Gastroesophageal sphincter (tissue), 4 donors: ENCODE results near the gene OR6C1. TPM values are rescaled to one million over a fixed set of nuclear protein-coding genes. Genes with fewer than 3 reads are reported as not detected.
"Not testable (repeated sequence)": the region's sequence is repeated elsewhere in the genome, so short reads cannot be mapped to it uniquely, and the experiment has no call there.

Experiments used
- ATAC-seq: fragments of 150-250 bp; one replicate; pipeline ENCODE4 v1.9.1; 2016; ENCODE audit warnings: mild to moderate bottlenecking, moderate library complexity
- H3K27ac ChIP-seq, 4 donors: fragments of 200-600 bp; sonication (generic) in 3 of 4; 1 replicate in 3 of 4; 2 replicates in 1 of 4; pipeline ENCODE4 v1.5.1; 2016 to 2019
- H3K27me3 ChIP-seq: fragments of 200-600 bp; sonication (generic); one replicate; pipeline ENCODE4 v1.5.1; 2019
- H3K36me3 ChIP-seq, 2 donors: fragments of 200-600 bp; sonication (generic); one replicate each; pipeline ENCODE4 v1.5.1; 2019; ENCODE audit warnings: control low read depth in 1 of 2
- H3K4me1 ChIP-seq, 3 donors: fragments of 200-600 bp; sonication (generic); 1 replicate in 2 of 3; 2 replicates in 1 of 3; pipeline ENCODE4 v1.5.1; 2016 to 2019; ENCODE audit warnings: control low read depth in 2 of 3
- H3K4me3 ChIP-seq, 2 donors: fragments of 200-600 bp; sonication (generic); one replicate each; pipeline ENCODE4 v1.5.1; 2019; ENCODE audit warnings: mild to moderate bottlenecking in 1 of 2, moderate library complexity in 1 of 2
- H3K9me3 ChIP-seq, 3 donors: fragments of 200-600 bp; sonication (generic); one replicate each; pipeline ENCODE4 v1.5.1; 2017 to 2019; ENCODE audit warnings: control low read depth in 2 of 3
- EP300 ChIP-seq: sonication (generic); formaldehyde crosslinking; IDR thresholded peaks from one replicate; pipeline ENCODE4 v1.6.1; 2017; ENCODE audit warnings: antibody characterized with exemption, mild to moderate bottlenecking
- POLR2A ChIP-seq, 2 donors: fragments of 450-650 bp; IDR thresholded peaks; one replicate each; pipeline ENCODE4 v1.6.1; 2017; ENCODE audit warnings: antibody characterized with exemption in 2 of 2, mild to moderate bottlenecking in 2 of 2, moderate library complexity in 1 of 2
- POLR2AphosphoS5 ChIP-seq: sonication (generic); formaldehyde crosslinking; IDR thresholded peaks from one replicate; pipeline ENCODE4 v1.6.1; 2017; ENCODE audit warnings: antibody characterized with exemption
- WGBS, 2 donors: methylation state at CpG; one replicate each; pipeline ENCODE4 v1.1.5; 2018; ENCODE audit warnings: low coverage in 1 of 2; 5-methylcytosine and 5-hydroxymethylcytosine counted together
- total RNA-seq, 4 donors: library from RNA; depleted of rRNA; stranded (reverse); fragments of >200 nt; gene quantifications; one replicate each; pipeline ENCODE4 v1.1.0, GENCODE V29; 2016
- TF ChIP-seq, protein P1 (sequence below), 4 experiments: fragments of 200-600 bp in 2 of 4; fragments of 450-650 bp in 2 of 4; sonication (generic) in 1 of 4; IDR thresholded peaks; one replicate each; pipeline ENCODE4 v1.5.1; 2017 to 2019; ENCODE audit warnings: antibody characterized with exemption in 4 of 4, mild to moderate bottlenecking in 2 of 4, moderate library complexity in 2 of 4

Gene OR6C1
- not detected for total RNA-seq

DNA sequence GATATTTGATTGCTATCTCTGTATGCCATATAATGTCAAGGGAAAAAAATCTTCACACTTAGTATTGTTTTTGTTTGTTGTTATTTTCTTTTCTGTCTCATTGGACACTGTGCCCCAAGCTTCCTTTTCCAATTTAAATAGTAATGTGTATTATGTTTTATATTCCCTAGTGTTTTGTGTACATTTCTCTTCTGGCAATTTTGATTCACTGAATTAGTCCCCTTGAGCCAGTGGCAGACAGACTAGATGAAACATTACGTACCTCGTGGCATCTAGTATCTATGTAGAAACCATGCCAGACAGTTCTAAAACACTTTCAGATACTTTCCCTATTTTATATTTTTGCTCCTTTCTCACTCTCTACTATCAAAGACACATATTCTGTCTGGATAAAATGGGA is at the start of gene OR6C1:
Gene OR6C1 (plus strand): TSS at position 301 of the 400 bp plus-strand sequence. CDS start 6,257 bp downstream, outside the sequence.
- WGBS, 2 donors = 81 to 88% methylated on average over 2 of the region's 2 CpGs
- no peaks in the 10 kb centered on the region for H3K4me1 ChIP-seq
- H3K27ac ChIP-seq = no peak within 1 kb of the TSS
- H3K4me3 ChIP-seq = no peak within 1 kb of the TSS
- H3K27me3 ChIP-seq = no peaks in the 10 kb centered on the region
- TF ChIP-seq EP300 = no peak
- TF ChIP-seq POLR2A (IDR thresholded peaks at IDR 0.05) = no peak
- no peak for TF ChIP-seq POLR2AphosphoS5
- TF ChIP-seq, protein P1, sequence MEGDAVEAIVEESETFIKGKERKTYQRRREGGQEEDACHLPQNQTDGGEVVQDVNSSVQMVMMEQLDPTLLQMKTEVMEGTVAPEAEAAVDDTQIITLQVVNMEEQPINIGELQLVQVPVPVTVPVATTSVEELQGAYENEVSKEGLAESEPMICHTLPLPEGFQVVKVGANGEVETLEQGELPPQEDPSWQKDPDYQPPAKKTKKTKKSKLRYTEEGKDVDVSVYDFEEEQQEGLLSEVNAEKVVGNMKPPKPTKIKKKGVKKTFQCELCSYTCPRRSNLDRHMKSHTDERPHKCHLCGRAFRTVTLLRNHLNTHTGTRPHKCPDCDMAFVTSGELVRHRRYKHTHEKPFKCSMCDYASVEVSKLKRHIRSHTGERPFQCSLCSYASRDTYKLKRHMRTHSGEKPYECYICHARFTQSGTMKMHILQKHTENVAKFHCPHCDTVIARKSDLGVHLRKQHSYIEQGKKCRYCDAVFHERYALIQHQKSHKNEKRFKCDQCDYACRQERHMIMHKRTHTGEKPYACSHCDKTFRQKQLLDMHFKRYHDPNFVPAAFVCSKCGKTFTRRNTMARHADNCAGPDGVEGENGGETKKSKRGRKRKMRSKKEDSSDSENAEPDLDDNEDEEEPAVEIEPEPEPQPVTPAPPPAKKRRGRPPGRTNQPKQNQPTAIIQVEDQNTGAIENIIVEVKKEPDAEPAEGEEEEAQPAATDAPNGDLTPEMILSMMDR (IDR thresholded peaks at IDR 0.05) = no peak
- no peak for ATAC-seq
- H3K9me3 ChIP-seq = no peaks in the 10 kb centered on the region
- H3K36me3 ChIP-seq = no peaks in the 10 kb centered on the region

GRCh38 chr12:55280991-55281390 is 33.2 kb upstream of the OR6C1 start:
- H3K4me3 ChIP-seq = no peak overlapping the region
- WGBS, 2 donors = 49 to 60% methylated on average over 2 of the region's 2 CpGs
- TF ChIP-seq, protein P1 (IDR thresholded peaks at IDR 0.05) = no peak
- TF ChIP-seq POLR2A (IDR thresholded peaks at IDR 0.05) = no peak
- no peak for TF ChIP-seq EP300
- TF ChIP-seq POLR2AphosphoS5 = no peak
- no peaks in the 10 kb centered on the region for H3K9me3 ChIP-seq
- H3K27ac ChIP-seq = no peak overlapping the region
- no peaks in the 10 kb centered on the region for H3K36me3 ChIP-seq
- no peaks in the 10 kb centered on the region for H3K27me3 ChIP-seq
- no peak for ATAC-seq
- H3K4me1 ChIP-seq = no peaks in the 10 kb centered on the region

GRCh38 chr12:55289999-55290398 is 24.1 kb upstream of the OR6C1 start:
- Histone ChIP-seq H3K27me3 (no peaks in the 10 kb centered on the region), H3K9me3 (no peaks in the 10 kb centered on the region), H3K4me1 (no peaks in the 10 kb centered on the region), H3K4me3 (no peak overlapping the region), H3K36me3 (no peaks in the 10 kb centered on the region), H3K27ac (no peak overlapping the region)
- TF ChIP-seq, protein P1 (IDR thresholded peaks at IDR 0.05) = no peak
- TF ChIP-seq POLR2A (IDR thresholded peaks at IDR 0.05) (no peak), POLR2AphosphoS5 (no peak)
- no peak for ATAC-seq
- WGBS, 2 donors = 34 to 75% methylated on average over 1 to 2 of the region's 2 CpGs

- WGBS, 2 donors = 70 to 84% methylated on average over 2 of the region's 2 CpGs
- H3K9me3 ChIP-seq = no peaks in the 10 kb centered on the region
- H3K27ac ChIP-seq = no peak within 1 kb of the TSS
- TF ChIP-seq EP300 = no peak
- no peak for TF ChIP-seq POLR2A (IDR thresholded peaks at IDR 0.05)
- TF ChIP-seq POLR2AphosphoS5 = no peak
- TF ChIP-seq, protein P1 (IDR thresholded peaks at IDR 0.05) = no peak
- no peak for ATAC-seq
- H3K27me3 ChIP-seq = no peaks in the 10 kb centered on the region
- no peaks in the 10 kb centered on the region for H3K4me1 ChIP-seq
- no peaks in the 10 kb centered on the region for H3K36me3 ChIP-seq
- H3K4me3 ChIP-seq = no peak within 1 kb of the TSS
Measured at GRCh38 chr12:55296469-55296868, 17.7 kb upstream of the OR6C1 start, which contains the start of gene OR6C6. Gene OR6C6, minus strand, starts transcription at chr12:55296569. Its CDS starts 1,337 bp downstream, at chr12:55295232.

GRCh38 chr12:55320201-55320600 is 6.1 kb downstream of the OR6C1 start:
- Histone ChIP-seq H3K4me1 (no peaks in the 10 kb centered on the region), H3K4me3 (no peak overlapping the region), H3K27me3 (no peaks in the 10 kb centered on the region), H3K27ac (no peak overlapping the region), H3K9me3 (peaks cover 0 to 8% (median 0%) of the 10 kb centered on the region in 3 donors), H3K36me3 (no peaks in the 10 kb centered on the region)
- TF ChIP-seq EP300 (no peak), POLR2A (IDR thresholded peaks at IDR 0.05) (no peak), POLR2AphosphoS5 (no peak)
- TF ChIP-seq, protein P1 (IDR thresholded peaks at IDR 0.05) = no peak
- ATAC-seq = no peak
- 73 to 75% methylated on average over 4 of the region's 4 CpGs for WGBS, 2 donors

DNA sequence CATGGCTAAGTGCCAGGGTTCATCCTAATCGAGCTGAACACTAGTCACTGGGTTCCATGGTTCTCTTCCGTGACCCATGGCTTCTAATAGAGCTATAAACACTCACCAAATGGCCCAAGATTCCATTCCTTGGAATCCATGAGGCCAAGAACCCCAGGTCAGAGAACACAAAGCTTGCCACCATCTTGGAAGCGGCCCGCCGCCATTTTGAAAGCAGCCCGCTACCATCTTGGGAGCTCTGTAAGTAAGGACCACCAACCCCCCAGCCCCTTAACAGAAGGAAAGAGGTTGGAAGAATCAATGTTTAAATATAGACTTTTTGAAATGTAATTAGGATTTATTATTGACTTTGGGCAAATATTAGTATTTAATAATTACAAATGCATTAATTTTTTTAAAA is 11.7 kb downstream of the OR6C1 start:
- H3K9me3 ChIP-seq, ATAC-seq, H3K36me3 ChIP-seq, H3K4me3 ChIP-seq, H3K27me3 ChIP-seq, H3K27ac ChIP-seq, H3K4me1 ChIP-seq: not testable (repeated sequence)
- 83 to 95% methylated on average over 2 to 4 of the region's 6 CpGs for WGBS, 2 donors
